ENCODE measurements around the gene KSR1.

- TF ChIP-seq RBBP5 (conservative IDR thresholded peaks at IDR 0.05) (no peak), CTCF (IDR thresholded peaks at IDR 0.05 in 2 of 3, conservative IDR thresholded peaks at IDR 0.05 in 1 of 3; ENCODE audit: control insufficient read depth in 2 of 3, extremely low read depth in 1 of 3, insufficient read depth in 1 of 3, low read depth in 3 of 3, low read length in 3 of 3) (no peak), CBX5 (IDR thresholded peaks at IDR 0.05; ENCODE audit: low read depth) (no peak), TCF7 (IDR thresholded peaks at IDR 0.05; ENCODE audit: borderline replicate concordance) (no peak), MYC (IDR thresholded peaks at IDR 0.05; ENCODE audit: insufficient read depth, insufficient read length, insufficient replicate concordance, low read length, severe bottlenecking) (no peak), NRF1 (conservative IDR thresholded peaks at IDR 0.05; ENCODE audit: low read depth, low read length) (no peak), CHD2 (IDR thresholded peaks at IDR 0.05; ENCODE audit: borderline replicate concordance, low read depth, low read length) (no peak), POLR2AphosphoS5 (IDR thresholded peaks at IDR 0.05; ENCODE audit: low read length) (no peak), MAX (IDR thresholded peaks at IDR 0.05; ENCODE audit: low read depth, low read length) (no peak), SP1 (IDR thresholded peaks at IDR 0.05; ENCODE audit: low read depth, low read length) (no peak), RCOR1 (conservative IDR thresholded peaks at IDR 0.05; ENCODE audit: low read depth, low read length) (no peak), HCFC1 (IDR thresholded peaks at IDR 0.05; ENCODE audit: low read length) (no peak), POLR2A (IDR thresholded peaks at IDR 0.05; ENCODE audit: low read depth, low read length) (no peak), JUND (IDR thresholded peaks at IDR 0.05; ENCODE audit: low read depth, low read length) (no peak)
These were observed 117.3 kb downstream of the KSR1 start for GRCh38 chr17:27573548-27573947.

Measured in GM12878 (cell line).